B cell (primary cell): ENCODE measurements around the gene TPRA1. TPM values are rescaled to one million over a fixed set of nuclear protein-coding genes. Genes with fewer than 3 reads are reported as not detected.

Experiments
- ATAC-seq: fragments of 200-7000 bp; cut with Tn5 transposase; one replicate; pipeline ENCODE4 v1.10.0; 2021; ENCODE audit warnings: low read depth, mild to moderate bottlenecking, moderate number of reproducible peaks, moderate library complexity
- CTCF ChIA-PET: fragments of 350-600 bp; sonication (Branson Sonifier 250); formaldehyde crosslinking; loops from one replicate; lab custom pipeline; 2021; ENCODE audit warnings: antibody characterized with exemption, inconsistent platforms; lab: Charles Lee
- POLR2A ChIA-PET: fragments of 350-600 bp; sonication (Branson Sonifier 250); formaldehyde crosslinking; loops from one replicate; lab custom pipeline; 2021; ENCODE audit warnings: antibody characterized with exemption; lab: Charles Lee
- DNase-seq: peaks from one replicate; pipeline ENCODE4 v3.0.0; 2013
- H2AFZ ChIP-seq: 2 replicates; pipeline ENCODE4 v1.6.1; 2012; ENCODE audit warnings: mild to moderate bottlenecking, low read depth, low read length; ENCODE audit not compliant: insufficient read depth, poor library complexity, severe bottlenecking
- H3K27ac ChIP-seq, 2 donors: 1 replicate in 1 of 2; 2 replicates in 1 of 2; pipeline ENCODE4 v1.5.1; 2012 to 2013; ENCODE audit warnings: low read length in 2 of 2, mild to moderate bottlenecking in 2 of 2, moderate library complexity in 1 of 2
- H3K27me3 ChIP-seq, 4 experiments: fragments of 200-600 bp in 1 of 4; sonication (generic) in 1 of 4; replicated peaks in 1 of 4; 1 replicate in 2 of 4; 2 replicates in 2 of 4; pipeline versions ENCODE4 v1.6.1 to v1.7.0; 2013 to 2016; ENCODE audit warnings: low read length in 3 of 4, mild to moderate bottlenecking in 2 of 4, mixed read lengths in 1 of 4, moderate library complexity in 1 of 4; ENCODE audit not compliant: insufficient read depth in 4 of 4, control insufficient read depth in 3 of 4; ENCODE audit errors: control extremely low read depth in 1 of 4
- H3K36me3 ChIP-seq, 2 experiments: replicated peaks in 1 of 2; 1 replicate in 1 of 2; 2 replicates in 1 of 2; pipeline versions ENCODE4 v1.6.1 to v1.7.1; 2013; ENCODE audit warnings: low read length in 1 of 2; ENCODE audit not compliant: insufficient read depth in 2 of 2, control insufficient read depth in 1 of 2; ENCODE audit errors: control extremely low read depth in 1 of 2, extremely low read depth in 1 of 2
- H3K4me1 ChIP-seq, 2 donors: fragments of 200-600 bp in 1 of 2; sonication (generic) in 1 of 2; 1 replicate in 1 of 2; 2 replicates in 1 of 2; pipeline versions ENCODE4 v1.5.1 to v1.6.1; 2013 to 2017; ENCODE audit warnings: low read length in 2 of 2; ENCODE audit not compliant: control insufficient read depth in 2 of 2, insufficient read depth in 2 of 2
- H3K4me2 ChIP-seq: replicated peaks from 2 replicates; pipeline ENCODE3; 2012; ENCODE audit warnings: mild to moderate bottlenecking, low read depth, low read length; ENCODE audit not compliant: poor library complexity, severe bottlenecking
- H3K4me3 ChIP-seq, 5 experiments: fragments of 200-600 bp in 1 of 5; sonication (generic) in 1 of 5; 1 replicate in 3 of 5; 2 replicates in 2 of 5; pipeline versions ENCODE4 v1.5.1 to v1.7.0; 2011 to 2016; ENCODE audit warnings: low read length in 4 of 5, mild to moderate bottlenecking in 4 of 5, low read depth in 2 of 5, control low read depth in 1 of 5, moderate library complexity in 1 of 5; ENCODE audit not compliant: insufficient read depth in 1 of 5; ENCODE audit errors: control extremely low read depth in 1 of 5, extremely low read depth in 1 of 5
- H3K79me2 ChIP-seq: fragments of 200-600 bp; sonication (generic); one replicate; pipeline ENCODE4 v1.6.0; 2016; ENCODE audit warnings: low read length; ENCODE audit not compliant: control insufficient read depth, insufficient read depth
- H3K9ac ChIP-seq: fragments of 200-600 bp; sonication (generic); 2 replicates; pipeline ENCODE4 v1.6.1; 2017; ENCODE audit warnings: mild to moderate bottlenecking, low read length, moderate library complexity
- H3K9me3 ChIP-seq, 3 donors: one replicate each; pipeline versions ENCODE4 v1.6.1 to v1.7.1; 2013; ENCODE audit warnings: low read length in 2 of 3; ENCODE audit not compliant: control insufficient read depth in 2 of 3, insufficient read depth in 1 of 3; ENCODE audit errors: control extremely low read depth in 1 of 3
- H4K20me1 ChIP-seq: 2 replicates; pipeline ENCODE4 v1.6.0; 2012; ENCODE audit warnings: mild to moderate bottlenecking, low read length; ENCODE audit not compliant: insufficient read depth, control insufficient read depth, poor library complexity, severe bottlenecking
- H3K27ac Mint-ChIP-seq: one replicate; pipeline ENCODE4 v1.8.0; 2021; ENCODE audit warnings: mixed read lengths
- H3K27me3 Mint-ChIP-seq: one replicate; pipeline ENCODE4 v1.8.0; 2021; ENCODE audit warnings: mixed read lengths
- H3K4me1 Mint-ChIP-seq: one replicate; pipeline ENCODE4 v1.8.0; 2021; ENCODE audit warnings: mixed read lengths
- H3K4me3 Mint-ChIP-seq: one replicate; pipeline ENCODE4 v1.8.0; 2021; ENCODE audit warnings: mixed read lengths
- H3K9me3 Mint-ChIP-seq: one replicate; pipeline ENCODE4 v1.8.0; 2022; ENCODE audit warnings: mixed read lengths; ENCODE audit not compliant: insufficient read depth
- EZH2 ChIP-seq: IDR thresholded peaks from 2 replicates; pipeline ENCODE4 v1.6.1; 2012; ENCODE audit warnings: borderline replicate concordance, low read depth, mild to moderate bottlenecking, moderate library complexity, low read length; ENCODE audit not compliant: insufficient read depth, poor library complexity, severe bottlenecking
- WGBS: methylation state at CpG from one replicate; pipeline ENCODE4 v1.1.5; 2013; ENCODE audit warnings: missing lambda C conversion rate; ENCODE audit not compliant: insufficient coverage; 5-methylcytosine and 5-hydroxymethylcytosine counted together
- intact Hi-C: fragments of 100-400 bp; cut with micrococcal nuclease; formaldehyde crosslinking; loops from one replicate; pipeline ENCODE4 v1.10.0; 2022
- polyA plus RNA-seq: library from polyadenylated mRNA; depleted of rRNA; stranded (reverse); fragments of >200 nt; gene quantifications from 2 replicates; pipeline ENCODE4 v1.2.3, GENCODE V29; 2012
- total RNA-seq, 2 donors: library from RNA; stranded (reverse); fragments of 120-200 nt in 1 of 2; gene quantifications; 1 replicate in 1 of 2; 2 replicates in 1 of 2; pipeline versions ENCODE4 v1.2.3 to v1.2.4, GENCODE V29; 2013 to 2022
- TF ChIP-seq, protein P1 (sequence below): fragments of 200-600 bp; IDR thresholded peaks from one replicate; pipeline ENCODE4 v1.8.0; 2022; ENCODE audit warnings: antibody characterized with exemption, mild to moderate bottlenecking

TPRA1 gene
- total and polyA plus RNA-seq, 2 donors (not counting 1 experiment from before 2014, with no cell fraction given) = 19.8 to 27.7 TPM

GRCh38 chr3:127535901-127536829, 54.4 kb downstream of the TPRA1 start:
- peaks cover 0 to 8% (median 0%) of the 10 kb centered on the region in 4 experiments for H3K27me3 ChIP-seq
- H3K9ac ChIP-seq = no peak overlapping the region
- ATAC-seq = no peak
- H3K4me1 Mint-ChIP-seq = peaks cover 5% of the 10 kb centered on the region
- no peaks in the 10 kb centered on the region for H3K36me3 ChIP-seq
- H2AFZ ChIP-seq = no peak overlapping the region
- no peak overlapping the region for H3K4me2 ChIP-seq
- TF ChIP-seq, protein P1, sequence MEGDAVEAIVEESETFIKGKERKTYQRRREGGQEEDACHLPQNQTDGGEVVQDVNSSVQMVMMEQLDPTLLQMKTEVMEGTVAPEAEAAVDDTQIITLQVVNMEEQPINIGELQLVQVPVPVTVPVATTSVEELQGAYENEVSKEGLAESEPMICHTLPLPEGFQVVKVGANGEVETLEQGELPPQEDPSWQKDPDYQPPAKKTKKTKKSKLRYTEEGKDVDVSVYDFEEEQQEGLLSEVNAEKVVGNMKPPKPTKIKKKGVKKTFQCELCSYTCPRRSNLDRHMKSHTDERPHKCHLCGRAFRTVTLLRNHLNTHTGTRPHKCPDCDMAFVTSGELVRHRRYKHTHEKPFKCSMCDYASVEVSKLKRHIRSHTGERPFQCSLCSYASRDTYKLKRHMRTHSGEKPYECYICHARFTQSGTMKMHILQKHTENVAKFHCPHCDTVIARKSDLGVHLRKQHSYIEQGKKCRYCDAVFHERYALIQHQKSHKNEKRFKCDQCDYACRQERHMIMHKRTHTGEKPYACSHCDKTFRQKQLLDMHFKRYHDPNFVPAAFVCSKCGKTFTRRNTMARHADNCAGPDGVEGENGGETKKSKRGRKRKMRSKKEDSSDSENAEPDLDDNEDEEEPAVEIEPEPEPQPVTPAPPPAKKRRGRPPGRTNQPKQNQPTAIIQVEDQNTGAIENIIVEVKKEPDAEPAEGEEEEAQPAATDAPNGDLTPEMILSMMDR = no peak
- no peak for TF ChIP-seq EZH2
- H3K27ac ChIP-seq = no peak overlapping the region
- H3K4me3 Mint-ChIP-seq = no peak overlapping the region
- no peak for DNase-seq
- CTCF ChIA-PET = interaction anchor here (2.0 kb wide), 1 partner anchor 9 kb away, joined by 5 read pairs; no protein-coding TSS in a partner anchor
- peaks cover 24% of the 10 kb centered on the region for H3K27me3 Mint-ChIP-seq
- no peaks in the 10 kb centered on the region for H3K9me3 ChIP-seq
- intact Hi-C loops = no loop called here
- POLR2A ChIA-PET = interaction anchor here (0.7 kb wide), 1 partner anchor 602 kb away, joined by 4 read pairs; no protein-coding TSS in a partner anchor
- H3K4me3 ChIP-seq = no peak overlapping the region
- H3K4me1 ChIP-seq = peaks cover 0 to 4% of the 10 kb centered on the region in 2 donors
- no peaks in the 10 kb centered on the region for H4K20me1 ChIP-seq
- 55% methylated on average over 15 of the region's 18 CpGs for WGBS
- no peak overlapping the region for H3K27ac Mint-ChIP-seq
- H3K79me2 ChIP-seq = no peaks in the 10 kb centered on the region
- no peaks in the 10 kb centered on the region for H3K9me3 Mint-ChIP-seq
